KMS-11 (cell line): ENCODE measurements around the gene TIAM1.

ENCODE experiments used
- H2AFZ ChIP-seq: fragments of 200-600 bp; sonication (generic); 2 replicates; pipeline ENCODE4 v1.6.1; 2016; ENCODE audit warnings: antibody characterized with exemption, mixed run types, low read depth
- H3K27ac ChIP-seq: fragments of 200-600 bp; sonication (generic); 2 replicates; pipeline ENCODE4 v1.6.1; 2016; ENCODE audit warnings: mild to moderate bottlenecking, mixed run types
- H3K27me3 ChIP-seq: fragments of 200-600 bp; sonication (generic); 2 replicates; pipeline ENCODE4 v1.6.1; 2017; ENCODE audit warnings: mild to moderate bottlenecking, low read depth, mixed run types, moderate library complexity; ENCODE audit not compliant: insufficient read depth
- H3K36me3 ChIP-seq: fragments of 200-600 bp; sonication (generic); 2 replicates; pipeline ENCODE4 v1.6.1; 2017; ENCODE audit warnings: mild to moderate bottlenecking, mixed run types; ENCODE audit not compliant: insufficient read depth
- H3K4me1 ChIP-seq: fragments of 200-600 bp; sonication (generic); 2 replicates; pipeline ENCODE4 v1.6.1; 2016; ENCODE audit warnings: mild to moderate bottlenecking, low read depth, mixed run types; ENCODE audit not compliant: poor library complexity, severe bottlenecking
- H3K4me2 ChIP-seq: fragments of 200-600 bp; sonication (generic); 2 replicates; pipeline ENCODE4 v1.7.0; 2016; ENCODE audit warnings: mild to moderate bottlenecking, mixed run types
- H3K4me3 ChIP-seq: fragments of 200-600 bp; sonication (generic); IDR thresholded peaks from 2 replicates; pipeline ENCODE4 v1.6.1; 2017; ENCODE audit warnings: low read depth, low read length, mixed read lengths; ENCODE audit not compliant: insufficient read depth
- H3K79me2 ChIP-seq: fragments of 200-600 bp; sonication (generic); 2 replicates; pipeline ENCODE4 v1.6.1; 2016; ENCODE audit warnings: low read depth, mixed run types; ENCODE audit not compliant: insufficient read depth
- H3K9ac ChIP-seq: fragments of 200-600 bp; sonication (generic); 2 replicates; pipeline ENCODE4 v1.6.1; 2016; ENCODE audit warnings: mild to moderate bottlenecking, mixed run types
- H4K20me1 ChIP-seq: fragments of 200-600 bp; sonication (generic); 2 replicates; pipeline ENCODE4 v1.6.1; 2016; ENCODE audit warnings: mild to moderate bottlenecking, mixed run types; ENCODE audit not compliant: insufficient read depth
- CTCF ChIP-seq: fragments of 200-600 bp; sonication (generic); conservative IDR thresholded peaks from 2 replicates; pipeline ENCODE4 v1.6.1; 2017; ENCODE audit warnings: low read depth, mild to moderate bottlenecking, antibody characterized with exemption, low read length, moderate library complexity, mixed read lengths

TIAM1 gene

GRCh38 chr21:31092832-31093625 is 251.0 kb downstream of the TIAM1 start:
- no peaks in the 10 kb centered on the region for H3K4me1 ChIP-seq
- H3K36me3 ChIP-seq = no peaks in the 10 kb centered on the region
- H3K4me3 ChIP-seq = no peak overlapping the region
- no peak overlapping the region for H3K27ac ChIP-seq
- no peaks in the 10 kb centered on the region for H3K79me2 ChIP-seq
- H3K27me3 ChIP-seq = no peaks in the 10 kb centered on the region
- H2AFZ ChIP-seq = no peak overlapping the region
- no peak for TF ChIP-seq CTCF
- H3K9ac ChIP-seq = no peak overlapping the region
- H4K20me1 ChIP-seq = no peaks in the 10 kb centered on the region
- no peak overlapping the region for H3K4me2 ChIP-seq

DNA sequence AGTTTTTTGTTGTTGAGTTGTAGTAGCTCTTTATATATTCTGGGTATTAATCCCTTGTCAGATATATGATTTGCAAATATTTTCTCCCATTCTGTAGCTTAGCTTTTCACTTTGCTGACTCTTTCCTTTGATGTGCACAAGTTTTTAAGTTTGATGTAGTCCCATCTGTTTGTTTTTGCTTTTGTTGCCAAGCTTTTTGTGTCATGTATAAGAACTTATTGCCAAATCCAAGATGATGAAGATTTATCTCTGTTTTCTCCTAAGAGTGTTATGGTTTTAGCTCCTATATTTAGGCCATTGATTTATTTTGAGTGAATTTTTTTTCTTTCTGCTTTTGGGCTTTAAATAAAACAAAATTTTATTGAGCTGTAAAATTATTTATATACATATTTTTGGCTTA is 253.7 kb downstream of the TIAM1 start:
- no peak overlapping the region for H3K4me2 ChIP-seq
- H3K27ac ChIP-seq = no peak overlapping the region
- no peaks in the 10 kb centered on the region for H3K27me3 ChIP-seq
- no peak overlapping the region for H2AFZ ChIP-seq
- no peaks in the 10 kb centered on the region for H3K79me2 ChIP-seq
- H3K4me3 ChIP-seq = no peak overlapping the region
- no peaks in the 10 kb centered on the region for H3K4me1 ChIP-seq
- no peaks in the 10 kb centered on the region for H4K20me1 ChIP-seq
- TF ChIP-seq CTCF = no peak
- no peaks in the 10 kb centered on the region for H3K36me3 ChIP-seq
- no peak overlapping the region for H3K9ac ChIP-seq

DNA sequence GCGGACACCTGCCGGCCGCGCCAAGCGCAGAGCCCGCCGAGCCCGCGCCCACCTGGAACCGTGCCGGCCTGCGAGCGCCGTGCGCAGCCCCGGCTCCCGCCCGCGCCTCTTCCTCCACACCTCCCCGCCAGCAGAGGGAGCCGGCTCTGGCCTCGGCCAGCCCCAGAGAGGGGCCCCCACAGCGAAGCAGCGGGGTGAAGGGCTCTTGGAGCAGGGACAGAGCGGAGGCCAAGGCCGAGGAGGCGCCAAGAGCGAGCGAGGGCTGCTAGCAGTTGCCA is 255.6 kb downstream of the TIAM1 start:
- no peak for TF ChIP-seq CTCF
- no peaks in the 10 kb centered on the region for H3K4me1 ChIP-seq
- H3K27me3 ChIP-seq = no peaks in the 10 kb centered on the region
- no peak overlapping the region for H3K9ac ChIP-seq
- no peaks in the 10 kb centered on the region for H3K36me3 ChIP-seq
- H3K4me2 ChIP-seq = no peak overlapping the region
- no peak overlapping the region for H3K4me3 ChIP-seq
- no peaks in the 10 kb centered on the region for H4K20me1 ChIP-seq
- no peaks in the 10 kb centered on the region for H3K79me2 ChIP-seq
- H3K27ac ChIP-seq = no peak overlapping the region
- no peak overlapping the region for H2AFZ ChIP-seq

DNA sequence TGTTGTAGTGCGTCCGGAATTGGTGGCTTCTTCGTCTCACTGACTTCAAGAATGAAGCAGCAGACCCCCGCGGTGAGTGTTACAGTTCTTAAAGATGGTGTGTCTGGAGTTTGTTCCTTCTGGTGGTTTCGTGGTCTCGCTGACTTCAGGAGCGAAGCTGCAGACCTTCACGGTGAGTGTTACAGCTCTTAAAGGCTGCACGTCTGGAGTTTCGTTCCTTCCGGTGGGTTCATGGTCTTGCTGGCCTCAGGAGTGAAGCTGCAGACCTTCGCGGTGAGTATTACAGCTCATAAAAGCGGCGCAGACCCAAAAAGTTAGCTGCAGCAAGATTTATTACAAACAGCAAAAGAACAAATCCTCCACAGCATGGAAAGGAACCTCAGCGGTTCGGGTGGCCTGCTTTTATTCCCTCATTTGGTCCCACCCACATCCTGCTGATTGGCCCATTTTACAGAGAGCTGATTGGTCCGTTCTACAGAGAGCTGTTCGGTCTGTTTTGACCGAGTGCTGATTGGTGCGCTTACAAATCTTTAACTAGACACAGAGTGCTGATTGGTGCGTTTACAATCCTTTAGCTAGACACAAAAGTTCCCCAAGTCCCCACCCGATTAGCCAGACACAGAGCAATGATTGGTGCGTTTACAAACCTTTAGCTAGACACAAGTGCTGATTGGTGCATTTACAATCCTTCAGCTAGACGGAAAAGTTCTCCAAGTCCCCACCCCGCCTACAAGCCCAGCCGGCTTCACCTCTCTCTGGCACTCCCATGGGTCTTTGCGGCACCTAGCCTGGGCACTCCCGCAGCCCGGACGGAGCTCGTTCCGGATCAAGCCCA is 256.2 kb downstream of the TIAM1 start:
- Histone ChIP-seq H3K9ac (no peak overlapping the region), H3K79me2 (no peaks in the 10 kb centered on the region), H3K4me1 (no peaks in the 10 kb centered on the region), H2AFZ (no peak overlapping the region), H4K20me1 (no peaks in the 10 kb centered on the region), H3K36me3 (no peaks in the 10 kb centered on the region), H3K4me3 (no peak overlapping the region), H3K27ac (no peak overlapping the region), H3K27me3 (no peaks in the 10 kb centered on the region), H3K4me2 (no peak overlapping the region)
- no peak for TF ChIP-seq CTCF
